AG09309 (cell line): Measurements from ENCODE around the gene NTSR1.

Source experiments
- DNase-seq: peaks from one replicate; pipeline ENCODE4 v3.0.0-alpha.2; 2010; ENCODE audit warnings: low read depth
- H3K4me3 ChIP-seq: 2 replicates; pipeline ENCODE4 v1.5.1; 2011; ENCODE audit warnings: mild to moderate bottlenecking, low read depth, low read length, moderate library complexity; ENCODE audit not compliant: control insufficient read depth
- CTCF ChIP-seq: IDR thresholded peaks from 2 replicates; pipeline ENCODE4 v1.5.1; 2011; ENCODE audit warnings: mild to moderate bottlenecking, low read depth, low read length, inconsistent platforms; ENCODE audit not compliant: insufficient read depth, control insufficient read depth; ENCODE audit errors: missing control alignments

The NTSR1 gene

GRCh38 chr20:62792182-62792939 lies 83.7 kb downstream of the NTSR1 start:
- no peak overlapping the region for H3K4me3 ChIP-seq
- TF ChIP-seq CTCF, result no peak
- DNase-seq, result no peak

- TF ChIP-seq CTCF, result no peak
- H3K4me3 ChIP-seq, result no peak overlapping the region
- no peak for DNase-seq
These were observed 84.5 kb downstream of the NTSR1 start for GRCh38 chr20:62792940-62793756.

- TF ChIP-seq CTCF, result no peak
- no peak for DNase-seq
- H3K4me3 ChIP-seq, result peak overlapping the region; percentile 38
These were observed 85.0 kb downstream of the NTSR1 start for GRCh38 chr20:62793757-62794006.

GRCh38 chr20:62794007-62794724 lies 85.5 kb downstream of the NTSR1 start:
- peak overlapping the region; percentile 66 for H3K4me3 ChIP-seq
- peak; percentile 79 for DNase-seq
- TF ChIP-seq CTCF, result no peak

- peak overlapping the region; percentile 66 for H3K4me3 ChIP-seq
- no peak for DNase-seq
- TF ChIP-seq CTCF, result no peak
These were observed 86.6 kb downstream of the NTSR1 start for GRCh38 chr20:62795023-62795761.
